C4-2B (cell line): ENCODE data around the gene TBX2.
"Not testable (repeated sequence)": the region's sequence is repeated elsewhere in the genome, so short reads cannot be mapped to it uniquely, and the experiment has no call there.

Experiments
- CTCF ChIP-seq: fragments of 450-650 bp; conservative IDR thresholded peaks from 2 replicates; pipeline ENCODE4 v1.5.1; 2017; ENCODE audit warnings: mild to moderate bottlenecking
- ZFX ChIP-seq: fragments of 450-650 bp; IDR thresholded peaks from 2 replicates; pipeline ENCODE4 v1.6.1; 2017

DNA sequence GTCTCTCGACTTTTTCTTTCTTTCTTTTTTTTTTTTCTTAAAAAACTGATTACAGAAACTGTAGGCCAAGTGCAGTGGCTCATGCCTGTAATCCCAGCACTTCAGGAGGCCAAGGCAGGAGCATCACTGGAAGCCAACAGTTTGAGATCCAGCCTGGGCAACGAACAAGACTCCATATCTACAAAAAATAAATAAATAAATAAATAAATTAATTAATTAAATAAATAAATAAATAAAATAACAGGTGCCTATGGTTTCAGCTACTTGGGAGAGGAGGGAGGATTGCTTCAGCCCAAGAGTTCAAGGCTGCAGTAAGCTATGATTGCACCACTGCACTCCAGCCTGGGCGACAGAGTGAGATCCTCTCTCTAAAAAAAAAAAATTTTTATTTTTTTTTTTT is 42.6 kb upstream of the TBX2 start:
- TF ChIP-seq CTCF, ZFX: not testable (repeated sequence)
